ENCODE measurements around the gene HORMAD2.

HORMAD2 gene

GRCh38 chr22:30113494-30113893, 33.2 kb downstream of the HORMAD2 start:
- no peak for DNase-seq

- no peak for DNase-seq
These were observed 34.1 kb downstream of the HORMAD2 start for GRCh38 chr22:30114361-30114760.

- no peak for DNase-seq
These were observed 35.4 kb downstream of the HORMAD2 start for GRCh38 chr22:30115705-30116104.

GRCh38 chr22:30116362-30117117, 36.3 kb downstream of the HORMAD2 start:
- DNase-seq: no peak

- DNase-seq: no peak
These were observed 37.0 kb downstream of the HORMAD2 start for GRCh38 chr22:30117256-30117655.

GRCh38 chr22:30118291-30118690, 38.0 kb downstream of the HORMAD2 start:
- DNase-seq: no peak

- DNase-seq: no peak
These were observed 41.7 kb downstream of the HORMAD2 start for GRCh38 chr22:30121960-30122359.

GRCh38 chr22:30123463-30123862, 43.2 kb downstream of the HORMAD2 start:
- DNase-seq: no peak

- DNase-seq: no peak
These were observed 47.5 kb downstream of the HORMAD2 start for GRCh38 chr22:30127749-30128166.

GRCh38 chr22:30128511-30128910, 48.2 kb downstream of the HORMAD2 start:
- no peak for DNase-seq

GRCh38 chr22:30129636-30130035, 49.4 kb downstream of the HORMAD2 start:
- no peak for DNase-seq

GRCh38 chr22:30132290-30132996, 52.2 kb downstream of the HORMAD2 start:
- no peak for DNase-seq

GRCh38 chr22:30140414-30140813, 60.1 kb downstream of the HORMAD2 start:
- no peak for DNase-seq

GRCh38 chr22:30143265-30143664, 63.0 kb downstream of the HORMAD2 start:
- DNase-seq: no peak

GRCh38 chr22:30144391-30144790, 64.1 kb downstream of the HORMAD2 start:
- no peak for DNase-seq

GRCh38 chr22:30150212-30150611, 69.9 kb downstream of the HORMAD2 start:
- DNase-seq: no peak

GRCh38 chr22:30158277-30158676, 78.0 kb downstream of the HORMAD2 start:
- no peak for DNase-seq

GRCh38 chr22:30158744-30159500, 78.7 kb downstream of the HORMAD2 start:
- DNase-seq: no peak

GRCh38 chr22:30159561-30160353, 79.5 kb downstream of the HORMAD2 start:
- DNase-seq: no peak

- DNase-seq: no peak
These were observed 80.8 kb downstream of the HORMAD2 start for GRCh38 chr22:30161051-30161469.

GRCh38 chr22:30167296-30167695, 87.0 kb downstream of the HORMAD2 start:
- no peak for DNase-seq

- DNase-seq: no peak
These were observed 87.5 kb downstream of the HORMAD2 start for GRCh38 chr22:30167734-30168133.

- peak in 1 of 2 donors; percentile 44 for DNase-seq
These were observed 88.7 kb downstream of the HORMAD2 start for GRCh38 chr22:30169002-30169401.
